Heart right ventricle (tissue), 16 donors: Measurements from ENCODE around the gene GPR155. TPM values are rescaled to one million over a fixed set of nuclear protein-coding genes. Genes with fewer than 3 reads are reported as not detected.

Experiments used
- ATAC-seq, 8 donors: fragments of 200-7000 bp; cut with Tn5 transposase; one replicate each; pipeline ENCODE4 v1.9.1; 2020; ENCODE audit warnings: mild to moderate bottlenecking in 8 of 8, moderate library complexity in 8 of 8, moderate number of reproducible peaks in 1 of 8
- DNase-seq, 2 donors: peaks; one replicate each; pipeline ENCODE4 v3.0.0-alpha.2; 2020
- H3K27ac ChIP-seq, 10 donors: fragments of 200-600 bp; sonication (generic) in 2 of 10; one replicate each; pipeline versions ENCODE4 v1.5.0 to v1.8.0; 2020 to 2022; ENCODE audit warnings: mild to moderate bottlenecking in 3 of 10
- H3K27me3 ChIP-seq, 7 donors: fragments of 200-600 bp; one replicate each; pipeline ENCODE4 v1.8.0; 2021 to 2022; ENCODE audit warnings: mild to moderate bottlenecking in 2 of 7
- H3K36me3 ChIP-seq, 9 donors: fragments of 200-600 bp; sonication (generic) in 1 of 9; one replicate each; pipeline versions ENCODE4 v1.5.0 to v1.8.0; 2020 to 2022; ENCODE audit warnings: mild to moderate bottlenecking in 2 of 9
- H3K4me1 ChIP-seq, 9 donors: fragments of 200-600 bp; sonication (generic) in 1 of 9; one replicate each; pipeline versions ENCODE4 v1.5.0 to v1.8.0; 2020 to 2022; ENCODE audit warnings: mild to moderate bottlenecking in 4 of 9
- H3K4me3 ChIP-seq, 10 donors: fragments of 200-600 bp; sonication (generic) in 2 of 10; one replicate each; pipeline versions ENCODE4 v1.5.0 to v1.8.0; 2020 to 2022; ENCODE audit warnings: mild to moderate bottlenecking in 7 of 10, moderate library complexity in 2 of 10
- H3K9me3 ChIP-seq, 11 donors: fragments of 200-600 bp in 10 of 11; sonication (generic) in 2 of 11; one replicate each; pipeline versions ENCODE4 v1.5.0 to v1.8.0; 2013 to 2022; ENCODE audit warnings: mild to moderate bottlenecking in 2 of 11, control low read depth in 1 of 11, moderate library complexity in 1 of 11
- CTCF ChIP-seq, 9 donors: fragments of 200-600 bp; sonication (generic) in 2 of 9; IDR thresholded peaks; one replicate each; pipeline versions ENCODE4 v1.5.0 to v1.8.0; 2021 to 2022; ENCODE audit warnings: antibody characterized with exemption in 9 of 9, mild to moderate bottlenecking in 5 of 9, moderate library complexity in 1 of 9
- WGBS, 2 donors: extraction: QIAGEN DNeasy Blood & Tissue Kit; methylation state at CpG; one replicate each; pipeline ENCODE4 v1.1.7; 2013; ENCODE audit warnings: inconsistent platforms in 1 of 2; 5-methylcytosine and 5-hydroxymethylcytosine counted together
- intact Hi-C, 10 donors: fragments of 100-400 bp; cut with DNase I; formaldehyde crosslinking; loops; one replicate each; pipeline versions ENCODE4 v1.11.1 to v1.14.2; 2022
- long read RNA-seq, 3 donors: library from polyadenylated mRNA; unstranded; transcript quantifications; one replicate each; pipeline ENCODE4 v2.0.0, GENCODE V29; 2020 to 2021
- polyA plus RNA-seq, 2 donors: library from polyadenylated mRNA; stranded (reverse); fragments of 200-250 nt; gene quantifications; one replicate each; pipeline ENCODE4 v1.2.3, GENCODE V29; 2013
- total RNA-seq, 10 donors: library from RNA; stranded (reverse); fragmentation: NEBNext Ultra II Directional in 3 of 10; extraction: Animal tissue kit (Norgen Biotek cat#: 25700) in 3 of 10; gene quantifications; one replicate each; pipeline versions ENCODE4 v1.2.1 to v1.2.4, GENCODE V29; 2021 to 2023
- donor health status: Arrhythmogenic right ventricular cardiomyopathy.
- donor health status: ischemic (EF 13 %, LVEDD 7.1; RV severe dilation, severe dysfunction).
- donor health status: healthy with polysubstance abuse.
- donor health status: DM: no; HTN: yes; CAD: no.
- donor health status: DM: no; HTN: no; CAD: no.
- donor health status: ischemic (EF 25% LVEDD 6.9; RV normal size, moderate dysfunction).
- donor health status: ischemic (EF 25% LVEDD 5.7; RV mildly dilated, moderate dysfunction).
- donor health status: healthy.
- donor health status: DM: yes; HTN: yes; CAD: no.
- donor health status: Ischemic cardiomyopathy.
- donor health status: ischemic (EF 35%, LVEDD 5.7; RV mildly dilated, moderate dysfunction).
- donor health status: nonischemic (EF 11% LVEDD 7.7; RV severe dilation, severe dysfunction).
- donor health status: DM: yes; HTN: yes; CAD: no.
- donor health status: PGD.
- donor health status: ischemic (EF 29% LVEDD 5.4; RV normal size, mild dysfunction).
- donor health status: nonischemic (EF 23%, LVEDD 6.1; RV moderate dilation, normal function).

GPR155 gene
- total RNA-seq (10 to 100 TPM; 10.7 to 17.9 (median 14.6) TPM), polyA plus RNA-seq (1 to 10 TPM; 2.3 to 4.8 TPM)
- long read RNA-seq, donor 1, full-length matches to known transcripts = 44 of 60 reads
- long read RNA-seq, donor 1, partial matches to known transcripts = 2 of 60 reads
- long read RNA-seq, donor 1, other reads (novel, unspliced or antisense) = 14 of 60 reads
- long read RNA-seq, donor 2, full-length matches to known transcripts = 59 of 69 reads
- long read RNA-seq, donor 2, partial matches to known transcripts = 4 of 69 reads
- long read RNA-seq, donor 2, other reads (novel, unspliced or antisense) = 6 of 69 reads
- long read RNA-seq, donor 3, full-length matches to known transcripts = 47 of 79 reads
- long read RNA-seq, donor 3, partial matches to known transcripts = 9 of 79 reads
- long read RNA-seq, donor 3, other reads (novel, unspliced or antisense) = 23 of 79 reads

GRCh38 chr2:174486563-174487107 is at the start of gene GPR155:
GPR155 (minus strand) TSS chr2:174487029; CDS start chr2:174481956, 5,073 bp downstream.
- peak in 4 of 9 donors; percentile 17 to 35 (median 23) for TF ChIP-seq CTCF (IDR thresholded peaks at IDR 0.05)
- intact Hi-C loops = loop anchor here in 3 of 10 donors (5.0 to 10.0 kb wide), 3 partner anchors 76 to 116 kb away; partner anchors contain the start of gene WIPF1 (in 1 of the 3)
- DNase-seq (peak; percentile 63 to 72), ATAC-seq (peak; percentile 54 to 89 (median 74))
- Histone ChIP-seq H3K27me3 (no peaks in the 10 kb centered on the region), H3K4me1 (peaks cover 0 to 26% (median 10%) of the 10 kb centered on the region in 9 donors), H3K9me3 (no peaks in the 10 kb centered on the region), H3K36me3 (peaks cover 0 to 13% (median 1%) of the 10 kb centered on the region in 9 donors), H3K27ac (peak within 1 kb of the TSS; percentile 84 to 96 (median 91)), H3K4me3 (peak within 1 kb of the TSS; percentile 68 to 99 (median 84))
- WGBS, 2 donors = 1% methylated on average over 35 to 42 of the region's 42 CpGs

- WGBS, 2 donors = 89 to 90% methylated on average over 11 of the region's 11 CpGs
- Histone ChIP-seq H3K27ac (no peak overlapping the region), H3K9me3 (no peaks in the 10 kb centered on the region), H3K4me1 (peaks cover 0 to 5% (median 0%) of the 10 kb centered on the region in 9 donors), H3K4me3 (no peak overlapping the region), H3K27me3 (peaks cover 0 to 19% (median 0%) of the 10 kb centered on the region in 7 donors), H3K36me3 (no peaks in the 10 kb centered on the region)
- no peak for DNase-seq
- no peak for ATAC-seq
- intact Hi-C loops = no loop called here
- TF ChIP-seq CTCF (IDR thresholded peaks at IDR 0.05) = no peak
Observed at GRCh38 chr2:174535757-174536703, 49.2 kb upstream of the GPR155 start.

- H3K36me3 ChIP-seq = no peaks in the 10 kb centered on the region
- H3K4me1 ChIP-seq = peaks cover 0 to 5% (median 0%) of the 10 kb centered on the region in 9 donors
- WGBS, 2 donors = 61 to 62% methylated on average over 3 of the region's 3 CpGs
- H3K27ac ChIP-seq = no peak overlapping the region
- H3K27me3 ChIP-seq = peaks cover 0 to 18% (median 0%) of the 10 kb centered on the region in 7 donors
- no peak overlapping the region for H3K4me3 ChIP-seq
- intact Hi-C loops = no loop called here
- ATAC-seq = no peak
- TF ChIP-seq CTCF (IDR thresholded peaks at IDR 0.05) = no peak
- no peak for DNase-seq
- H3K9me3 ChIP-seq = no peaks in the 10 kb centered on the region
Observed at GRCh38 chr2:174535083-174535482, 48.3 kb upstream of the GPR155 start.
